MCF 10A (cell line): ENCODE measurements around the gene GLI2. TPM values are rescaled to one million over a fixed set of nuclear protein-coding genes. Genes with fewer than 3 reads are reported as not detected.

Source experiments
- BruUV-seq: library from RNA; stranded (reverse); fragments of 400-500 nt; replicated peaks from 2 replicates; lab custom pipeline; 2021; lab: Mats Ljungman, UMichigan
- CTCF ChIA-PET: fragments of 300-600 bp; sonication (Branson Sonifier 250); formaldehyde crosslinking; extraction: SDS; loops from one replicate; lab custom pipeline; 2021; ENCODE audit warnings: antibody characterized with exemption, inconsistent platforms; lab: Yijun Ruan, JAX
- POLR2A ChIA-PET: fragments of 300-600, 350-650 bp; sonication (Branson Sonifier 250); formaldehyde crosslinking; extraction: SDS; loops from one replicate; lab custom pipeline; 2020; ENCODE audit warnings: antibody characterized with exemption, inconsistent platforms; lab: Yijun Ruan, JAX
- DNase-seq: peaks from one replicate; pipeline ENCODE4 v3.0.0-alpha.2; 2018; ENCODE audit not compliant: unreplicated experiment
- H3K27ac Mint-ChIP-seq: one replicate; pipeline ENCODE4 v1.8.0; 2022; ENCODE audit warnings: mild to moderate bottlenecking, low read depth, mixed read lengths; ENCODE audit not compliant: unreplicated experiment
- H3K27me3 Mint-ChIP-seq: one replicate; pipeline ENCODE4 v1.8.0; 2022; ENCODE audit warnings: mixed read lengths; ENCODE audit not compliant: insufficient read depth, unreplicated experiment
- H3K36me3 Mint-ChIP-seq: one replicate; pipeline ENCODE4 v1.8.0; 2022; ENCODE audit warnings: mild to moderate bottlenecking, moderate library complexity, mixed read lengths; ENCODE audit not compliant: insufficient read depth, unreplicated experiment
- H3K4me1 Mint-ChIP-seq: one replicate; pipeline ENCODE4 v1.8.0; 2022; ENCODE audit warnings: mixed read lengths; ENCODE audit not compliant: insufficient read depth, unreplicated experiment
- H3K4me3 Mint-ChIP-seq: one replicate; pipeline ENCODE4 v1.8.0; 2022; ENCODE audit warnings: mild to moderate bottlenecking, moderate library complexity, mixed read lengths; ENCODE audit not compliant: unreplicated experiment
- H3K9me3 Mint-ChIP-seq: one replicate; pipeline ENCODE4 v1.8.0; 2022; ENCODE audit warnings: mixed read lengths; ENCODE audit not compliant: unreplicated experiment
- CTCF ChIP-seq: fragments of 200-600 bp; IDR thresholded peaks from one replicate; pipeline ENCODE4 v1.8.0; 2022; ENCODE audit warnings: antibody characterized with exemption, mild to moderate bottlenecking; ENCODE audit not compliant: unreplicated experiment
- intact Hi-C: fragments of 100-400 bp; cut with micrococcal nuclease; formaldehyde crosslinking; loops from 2 replicates; pipeline ENCODE4 v1.14.1; 2022
- total RNA-seq: library from RNA; stranded (reverse); gene quantifications from 2 replicates; pipeline ENCODE4 v1.2.3, GENCODE V29; 2022

GLI2 gene
- total RNA-seq, 1 experiment from 2014 or later = 0.61 TPM

- no peaks in the 10 kb centered on the region for H3K4me1 Mint-ChIP-seq
- CTCF ChIA-PET = no interaction called here
Observed at GRCh38 chr2:120760446-120761135, 24.9 kb downstream of the GLI2 start.

GRCh38 chr2:120761164-120761861, 25.6 kb downstream of the GLI2 start:
- no peak overlapping the region for H3K27ac Mint-ChIP-seq
- TF ChIP-seq CTCF = no peak
- H3K4me3 Mint-ChIP-seq = no peak overlapping the region
- no peak for DNase-seq
- intact Hi-C loops = no loop called here
- H3K4me1 Mint-ChIP-seq = no peaks in the 10 kb centered on the region
- BruUV-seq = no TSS peak
- ChIA-PET POLR2A (no interaction called here), CTCF (interaction anchor here (1.0 to 1.1 kb wide), 2 partner anchors 25 to 316 kb away, joined by 3 read pairs; partner anchors contain the start of gene GLI2)
- no peaks in the 10 kb centered on the region for H3K27me3 Mint-ChIP-seq
- peaks cover 5% of the 10 kb centered on the region for H3K9me3 Mint-ChIP-seq
- H3K36me3 Mint-ChIP-seq = no peaks in the 10 kb centered on the region

More at GRCh38 chr2:120760446-120761135, 24.9 kb downstream of the GLI2 start:
- no peaks in the 10 kb centered on the region for H3K36me3 Mint-ChIP-seq
- no peaks in the 10 kb centered on the region for H3K27me3 Mint-ChIP-seq
- H3K27ac Mint-ChIP-seq = no peak overlapping the region
- peaks cover 5% of the 10 kb centered on the region for H3K9me3 Mint-ChIP-seq
- POLR2A ChIA-PET = no interaction called here
- no peak for DNase-seq
- no TSS peak for BruUV-seq
- intact Hi-C loops = no loop called here
- no peak for TF ChIP-seq CTCF
- no peak overlapping the region for H3K4me3 Mint-ChIP-seq

- no peaks in the 10 kb centered on the region for H3K36me3 Mint-ChIP-seq
- intact Hi-C loops = no loop called here
- H3K4me3 Mint-ChIP-seq = no peak overlapping the region
- no peak for TF ChIP-seq CTCF
- H3K4me1 Mint-ChIP-seq = no peaks in the 10 kb centered on the region
- ChIA-PET POLR2A (no interaction called here), CTCF (interaction anchor here (1.0 to 1.1 kb wide), 2 partner anchors 26 to 315 kb away, joined by 3 read pairs; partner anchors contain the start of gene GLI2)
- no peaks in the 10 kb centered on the region for H3K27me3 Mint-ChIP-seq
- no peak for DNase-seq
- H3K27ac Mint-ChIP-seq = no peak overlapping the region
- BruUV-seq = no TSS peak
- H3K9me3 Mint-ChIP-seq = peaks cover 2% of the 10 kb centered on the region
Observed at GRCh38 chr2:120761911-120762310, 26.2 kb downstream of the GLI2 start.

GRCh38 chr2:120762341-120763061, 26.8 kb downstream of the GLI2 start:
- Mint-ChIP-seq H3K36me3 (no peaks in the 10 kb centered on the region), H3K4me3 (no peak overlapping the region), H3K9me3 (no peaks in the 10 kb centered on the region), H3K27ac (no peak overlapping the region), H3K27me3 (no peaks in the 10 kb centered on the region), H3K4me1 (no peaks in the 10 kb centered on the region)
- ChIA-PET POLR2A (no interaction called here), CTCF (interaction anchor here (1.1 kb wide), 1 partner anchor 315 kb away, joined by 3 read pairs; no protein-coding TSS in a partner anchor)
- no TSS peak for BruUV-seq
- no peak for TF ChIP-seq CTCF
- intact Hi-C loops = no loop called here
- no peak for DNase-seq
